Trophoblast cell (in vitro differentiated cells and primary cell): ENCODE results near the gene ST14.

Experiments
- DNase-seq, 2 donors: peaks; one replicate each; pipeline ENCODE4 v3.0.0-alpha.2; 2016
- H2AFZ ChIP-seq: 2 replicates; pipeline ENCODE4 v1.6.1; 2013; ENCODE audit warnings: low read length, moderate library complexity, mild to moderate bottlenecking; ENCODE audit not compliant: insufficient read depth, poor library complexity
- H2AK5ac ChIP-seq: 2 replicates; pipeline ENCODE4 v1.6.1; 2013; ENCODE audit warnings: mild to moderate bottlenecking, low read length
- H2BK120ac ChIP-seq: 2 replicates; pipeline ENCODE4 v1.6.1; 2013; ENCODE audit warnings: low read length, mild to moderate bottlenecking, moderate library complexity; ENCODE audit not compliant: insufficient read depth, poor library complexity
- H2BK12ac ChIP-seq: 2 replicates; pipeline ENCODE4 v1.6.1; 2013; ENCODE audit warnings: mild to moderate bottlenecking, low read length, moderate library complexity
- H2BK5ac ChIP-seq: 2 replicates; pipeline ENCODE4 v1.6.1; 2013; ENCODE audit warnings: low read length, low read depth, moderate library complexity, mild to moderate bottlenecking; ENCODE audit not compliant: poor library complexity
- H3K14ac ChIP-seq: 2 replicates; pipeline ENCODE4 v1.6.1; 2013; ENCODE audit warnings: mild to moderate bottlenecking, low read length
- H3K18ac ChIP-seq: 2 replicates; pipeline ENCODE4 v1.6.1; 2013; ENCODE audit warnings: mild to moderate bottlenecking, low read length
- H3K23ac ChIP-seq: 2 replicates; pipeline ENCODE4 v1.6.1; 2013; ENCODE audit warnings: low read length
- H3K27ac ChIP-seq: 2 replicates; pipeline ENCODE4 v1.5.1; 2013; ENCODE audit warnings: low read depth, mild to moderate bottlenecking, inconsistent platforms, low read length, moderate library complexity
- H3K27me3 ChIP-seq: 2 replicates; pipeline ENCODE4 v1.6.1; 2013; ENCODE audit warnings: inconsistent platforms, mild to moderate bottlenecking, low read length, moderate library complexity; ENCODE audit not compliant: insufficient read depth
- H3K36me3 ChIP-seq, 2 experiments: 1 replicate in 1 of 2; 2 replicates in 1 of 2; pipeline ENCODE4 v1.6.1; 2013; ENCODE audit warnings: low read length in 2 of 2, mild to moderate bottlenecking in 2 of 2, moderate library complexity in 1 of 2; ENCODE audit not compliant: insufficient read depth in 2 of 2, control insufficient read depth in 1 of 2
- H3K4ac ChIP-seq: 2 replicates; pipeline ENCODE4 v1.6.1; 2013; ENCODE audit warnings: low read depth, mild to moderate bottlenecking, low read length, moderate library complexity
- H3K4me1 ChIP-seq, 2 experiments: 1 replicate in 1 of 2; 2 replicates in 1 of 2; pipeline ENCODE4 v1.6.1; 2013; ENCODE audit warnings: low read length in 2 of 2, mild to moderate bottlenecking in 2 of 2, moderate library complexity in 1 of 2; ENCODE audit not compliant: insufficient read depth in 2 of 2, control insufficient read depth in 1 of 2
- H3K4me2 ChIP-seq: 2 replicates; pipeline ENCODE4 v1.6.1; 2013; ENCODE audit warnings: inconsistent platforms, mild to moderate bottlenecking, low read length, moderate library complexity
- H3K4me3 ChIP-seq: 2 replicates; pipeline ENCODE4 v1.5.1; 2013; ENCODE audit warnings: mild to moderate bottlenecking, low read depth, low read length, inconsistent platforms
- H3K79me1 ChIP-seq: one replicate; pipeline ENCODE4 v1.6.1; 2013; ENCODE audit warnings: low read length
- H3K79me2 ChIP-seq: 2 replicates; pipeline ENCODE4 v1.6.1; 2013; ENCODE audit warnings: low read length, mild to moderate bottlenecking; ENCODE audit not compliant: control insufficient read depth, insufficient read depth, poor library complexity
- H3K9ac ChIP-seq: 2 replicates; pipeline ENCODE4 v1.6.1; 2013; ENCODE audit warnings: mild to moderate bottlenecking, low read length
- H3K9me3 ChIP-seq: 2 replicates; pipeline ENCODE4 v1.6.1; 2013; ENCODE audit warnings: low read depth, mild to moderate bottlenecking, control low read depth, inconsistent platforms, low read length; ENCODE audit not compliant: insufficient read depth
- H4K12ac ChIP-seq: 2 replicates; pipeline ENCODE4 v1.6.1; 2013; ENCODE audit warnings: low read depth, mild to moderate bottlenecking, low read length, moderate library complexity
- H4K8ac ChIP-seq: 2 replicates; pipeline ENCODE4 v1.6.1; 2013; ENCODE audit warnings: low read depth, mild to moderate bottlenecking, low read length, moderate library complexity
- H4K91ac ChIP-seq: one replicate; pipeline ENCODE4 v1.6.1; 2013; ENCODE audit warnings: low read depth, mild to moderate bottlenecking, low read length, moderate library complexity
- WGBS: extraction: QIAGEN DNeasy Blood & Tissue Kit; methylation state at CpG from one replicate; pipeline ENCODE4 v1.1.7; 2013; ENCODE audit warnings: missing lambda C conversion rate; ENCODE audit not compliant: insufficient read length, insufficient coverage; ENCODE audit errors: extremely low coverage; 5-methylcytosine and 5-hydroxymethylcytosine counted together

Gene ST14

GRCh38 chr11:130144141-130144540 lies 15.4 kb upstream of the ST14 start:
- no peak overlapping the region for H2BK5ac ChIP-seq

GRCh38 chr11:130144861-130145281 lies 14.7 kb upstream of the ST14 start:
- Histone ChIP-seq H3K4me3 (no peak overlapping the region), H2BK12ac (no peak overlapping the region), H3K14ac (no peak overlapping the region), H3K4ac (no peak overlapping the region), H3K9ac (no peak overlapping the region), H3K4me1 (peaks cover 3 to 8% of the 10 kb centered on the region in 2 experiments), H4K91ac (no peak overlapping the region), H2AK5ac (no peak overlapping the region), H2BK5ac (no peak overlapping the region), H3K4me2 (no peak overlapping the region), H3K79me1 (no peaks in the 10 kb centered on the region), H4K8ac (no peak overlapping the region), H3K18ac (no peak overlapping the region), H4K12ac (no peak overlapping the region), H3K27ac (no peak overlapping the region), H2BK120ac (no peak overlapping the region), H3K27me3 (no peaks in the 10 kb centered on the region), H3K79me2 (no peaks in the 10 kb centered on the region), H3K23ac (no peak overlapping the region), H3K36me3 (peaks cover 27 to 39% of the 10 kb centered on the region in 2 experiments), H3K9me3 (peaks cover 2% of the 10 kb centered on the region), H2AFZ (no peak overlapping the region)
- no CpG with 5 or more reads among the region's 7 CpGs for WGBS
- DNase-seq, result no peak

More at GRCh38 chr11:130144141-130144540, 15.4 kb upstream of the ST14 start:
- no peak overlapping the region for H4K91ac ChIP-seq
- no peaks in the 10 kb centered on the region for H3K79me2 ChIP-seq
- no peak for DNase-seq
- peaks cover 27 to 45% of the 10 kb centered on the region in 2 experiments for H3K36me3 ChIP-seq
- H2AFZ ChIP-seq, result no peak overlapping the region
- H4K12ac ChIP-seq, result no peak overlapping the region
- H3K23ac ChIP-seq, result no peak overlapping the region
- no peak overlapping the region for H3K4me2 ChIP-seq
- no peaks in the 10 kb centered on the region for H3K79me1 ChIP-seq
- no peak overlapping the region for H4K8ac ChIP-seq
- no peak overlapping the region for H3K14ac ChIP-seq
- H2AK5ac ChIP-seq, result no peak overlapping the region
- peaks cover 2% of the 10 kb centered on the region for H3K9me3 ChIP-seq
- H3K18ac ChIP-seq, result no peak overlapping the region
- H3K4me1 ChIP-seq, result peaks cover 3 to 8% of the 10 kb centered on the region in 2 experiments
- no peak overlapping the region for H2BK120ac ChIP-seq
- H3K4ac ChIP-seq, result no peak overlapping the region
- WGBS, result no CpG with 5 or more reads among the region's 10 CpGs
- H3K9ac ChIP-seq, result no peak overlapping the region
- no peaks in the 10 kb centered on the region for H3K27me3 ChIP-seq
- H3K27ac ChIP-seq, result no peak overlapping the region
- no peak overlapping the region for H3K4me3 ChIP-seq
- no peak overlapping the region for H2BK12ac ChIP-seq

GRCh38 chr11:130145311-130145812 lies 14.2 kb upstream of the ST14 start:
- no peak overlapping the region for H3K4me3 ChIP-seq

GRCh38 chr11:130145975-130146776 lies 13.4 kb upstream of the ST14 start:
- Histone ChIP-seq H4K12ac (no peak overlapping the region), H3K36me3 (peaks cover 24 to 34% of the 10 kb centered on the region in 2 experiments), H2BK5ac (no peak overlapping the region), H4K91ac (no peak overlapping the region), H3K14ac (no peak overlapping the region), H3K4me2 (no peak overlapping the region), H4K8ac (no peak overlapping the region), H3K27ac (no peak overlapping the region), H2BK120ac (no peak overlapping the region), H3K4ac (no peak overlapping the region), H3K79me2 (no peaks in the 10 kb centered on the region), H3K79me1 (no peaks in the 10 kb centered on the region), H2AFZ (no peak overlapping the region), H3K4me3 (no peak overlapping the region), H2BK12ac (no peak overlapping the region), H3K27me3 (no peaks in the 10 kb centered on the region), H3K18ac (no peak overlapping the region), H3K9me3 (peaks cover 2% of the 10 kb centered on the region), H2AK5ac (no peak overlapping the region), H3K9ac (no peak overlapping the region), H3K4me1 (peaks cover 3 to 8% of the 10 kb centered on the region in 2 experiments), H3K23ac (no peak overlapping the region)
- WGBS, result no CpG with 5 or more reads among the region's 15 CpGs
- peak; percentile 96 to 98 for DNase-seq

More at GRCh38 chr11:130145311-130145812, 14.2 kb upstream of the ST14 start:
- Histone ChIP-seq H4K91ac (no peak overlapping the region), H3K79me1 (no peaks in the 10 kb centered on the region), H2BK5ac (no peak overlapping the region), H3K4me1 (peaks cover 3 to 8% of the 10 kb centered on the region in 2 experiments), H4K12ac (no peak overlapping the region), H2BK12ac (no peak overlapping the region), H3K23ac (no peak overlapping the region), H3K14ac (no peak overlapping the region), H3K4me2 (no peak overlapping the region), H2AFZ (no peak overlapping the region), H3K9ac (no peak overlapping the region), H3K9me3 (peaks cover 2% of the 10 kb centered on the region), H3K4ac (no peak overlapping the region), H2AK5ac (no peak overlapping the region), H3K27ac (no peak overlapping the region), H3K36me3 (peaks cover 26 to 37% of the 10 kb centered on the region in 2 experiments), H3K27me3 (no peaks in the 10 kb centered on the region), H4K8ac (no peak overlapping the region), H3K18ac (no peak overlapping the region), H3K79me2 (no peaks in the 10 kb centered on the region), H2BK120ac (no peak overlapping the region)
- WGBS, result no CpG with 5 or more reads among the region's 3 CpGs
- DNase-seq, result no peak
